ENCODE results near the gene TMEM53. TPM values are rescaled to one million over a fixed set of nuclear protein-coding genes. Genes with fewer than 3 reads are reported as not detected.

The TMEM53 gene
- total and polyA plus RNA-seq, 8 donors = 2.4 to 22.8 (median 7.0) TPM

DNA sequence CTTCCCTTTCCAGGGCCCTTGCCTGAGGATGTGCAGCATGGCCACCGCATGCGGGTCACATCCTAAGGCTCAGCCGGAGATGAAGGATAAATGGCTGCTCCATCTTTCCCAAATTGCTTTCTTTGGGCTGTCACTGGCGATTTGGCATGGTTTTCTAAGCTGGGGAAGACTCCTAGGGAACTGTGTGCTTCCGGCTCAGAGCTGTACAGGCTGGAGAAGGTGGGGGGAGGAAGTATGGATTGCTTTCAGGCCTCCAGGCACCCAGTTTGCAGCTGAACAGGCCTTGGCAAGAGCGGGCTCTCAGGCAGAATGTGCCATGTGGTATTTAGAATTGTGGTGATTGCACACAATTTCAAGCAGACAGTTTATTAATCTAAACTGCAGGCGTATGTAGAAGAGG is 48.9 kb downstream of the TMEM53 start:
- no peak for DNase-seq
- H3K4me3 ChIP-seq = no peak overlapping the region
- H3K9me3 ChIP-seq = no peaks in the 10 kb centered on the region
- H3K27me3 ChIP-seq = no peaks in the 10 kb centered on the region
- H3K36me3 ChIP-seq = no peaks in the 10 kb centered on the region
- no peak overlapping the region for H3K27ac ChIP-seq
- TF ChIP-seq EP300 (IDR thresholded peaks at IDR 0.05) = no peak
- no peak for TF ChIP-seq POLR2AphosphoS5 (IDR thresholded peaks at IDR 0.05)
- TF ChIP-seq POLR2A (IDR thresholded peaks at IDR 0.05) = no peak
- TF ChIP-seq, protein P1, sequence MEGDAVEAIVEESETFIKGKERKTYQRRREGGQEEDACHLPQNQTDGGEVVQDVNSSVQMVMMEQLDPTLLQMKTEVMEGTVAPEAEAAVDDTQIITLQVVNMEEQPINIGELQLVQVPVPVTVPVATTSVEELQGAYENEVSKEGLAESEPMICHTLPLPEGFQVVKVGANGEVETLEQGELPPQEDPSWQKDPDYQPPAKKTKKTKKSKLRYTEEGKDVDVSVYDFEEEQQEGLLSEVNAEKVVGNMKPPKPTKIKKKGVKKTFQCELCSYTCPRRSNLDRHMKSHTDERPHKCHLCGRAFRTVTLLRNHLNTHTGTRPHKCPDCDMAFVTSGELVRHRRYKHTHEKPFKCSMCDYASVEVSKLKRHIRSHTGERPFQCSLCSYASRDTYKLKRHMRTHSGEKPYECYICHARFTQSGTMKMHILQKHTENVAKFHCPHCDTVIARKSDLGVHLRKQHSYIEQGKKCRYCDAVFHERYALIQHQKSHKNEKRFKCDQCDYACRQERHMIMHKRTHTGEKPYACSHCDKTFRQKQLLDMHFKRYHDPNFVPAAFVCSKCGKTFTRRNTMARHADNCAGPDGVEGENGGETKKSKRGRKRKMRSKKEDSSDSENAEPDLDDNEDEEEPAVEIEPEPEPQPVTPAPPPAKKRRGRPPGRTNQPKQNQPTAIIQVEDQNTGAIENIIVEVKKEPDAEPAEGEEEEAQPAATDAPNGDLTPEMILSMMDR (IDR thresholded peaks at IDR 0.05) = no peak
- intact Hi-C loops (cut with DNase I; ENCODE audit: low total_unique reads) = no loop called here
- WGBS, 5 donors = 74 to 88% (median 86%) methylated on average over 5 to 7 of the region's 7 CpGs
- no peaks in the 10 kb centered on the region for H3K4me1 ChIP-seq

DNA sequence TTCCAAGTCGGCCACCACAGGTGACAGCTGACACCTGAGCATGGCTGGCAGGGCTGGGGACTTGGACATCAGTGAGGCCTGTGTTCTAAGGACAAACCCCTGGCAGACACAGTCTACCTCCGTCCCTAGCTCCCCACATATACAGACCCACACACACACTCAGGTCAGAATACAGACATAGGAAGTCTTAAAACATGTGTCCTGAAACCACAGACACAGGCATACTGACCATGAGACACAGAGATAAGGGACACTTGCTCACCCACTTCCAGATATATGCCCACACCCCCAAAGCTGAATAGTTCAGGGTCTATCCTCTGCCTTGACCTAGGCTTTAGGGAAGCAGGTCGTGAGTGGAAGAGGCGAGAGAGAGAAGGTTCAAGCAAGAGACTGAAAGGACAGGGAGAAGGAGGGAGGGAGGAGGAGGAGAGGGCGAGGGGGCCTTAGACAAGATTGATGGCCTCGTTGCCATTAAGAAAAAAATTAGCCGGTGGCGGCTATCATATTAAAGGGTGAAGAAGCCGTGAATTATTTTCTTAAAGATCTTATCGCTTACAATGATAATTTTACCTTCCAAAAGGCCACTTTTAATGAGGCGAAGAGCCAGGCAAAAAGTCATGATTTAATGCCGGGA is 49.9 kb downstream of the TMEM53 start:
- Histone ChIP-seq H3K4me3 (no peak overlapping the region), H3K9me3 (no peaks in the 10 kb centered on the region), H3K27me3 (no peaks in the 10 kb centered on the region), H3K36me3 (no peaks in the 10 kb centered on the region), H3K27ac (no peak overlapping the region), H3K4me1 (no peaks in the 10 kb centered on the region)
- TF ChIP-seq, protein P1 (IDR thresholded peaks at IDR 0.05) = no peak
- no peak for TF ChIP-seq POLR2AphosphoS5 (IDR thresholded peaks at IDR 0.05)
- TF ChIP-seq POLR2A (IDR thresholded peaks at IDR 0.05) = no peak
- TF ChIP-seq EP300 (IDR thresholded peaks at IDR 0.05) = no peak
- WGBS, 5 donors = 84 to 88% (median 86%) methylated on average over 11 to 12 of the region's 12 CpGs
- intact Hi-C loops (cut with DNase I; ENCODE audit: low total_unique reads) = no loop called here
- no peak for DNase-seq

DNA sequence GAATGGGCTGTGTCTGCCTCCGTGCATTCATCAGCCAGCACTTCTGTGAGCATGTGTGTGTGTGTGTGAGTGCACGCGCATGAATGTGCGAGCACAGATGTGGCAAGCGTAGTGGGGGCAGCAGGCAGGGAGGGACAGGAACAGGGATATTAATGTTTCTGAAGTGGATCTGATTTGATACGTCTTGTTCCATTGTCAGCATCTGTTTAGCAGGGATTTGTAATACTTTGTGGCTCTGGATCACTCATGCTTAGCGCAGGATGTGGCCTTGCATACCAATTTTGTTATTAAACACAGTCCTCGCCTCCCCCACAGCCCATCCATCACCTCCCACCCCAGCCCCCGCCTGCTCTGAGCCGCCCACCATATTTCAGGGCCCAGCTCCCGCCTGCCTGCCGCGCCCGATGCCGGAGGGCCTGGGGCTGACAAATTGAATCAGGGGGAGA is 52.4 kb downstream of the TMEM53 start:
- Histone ChIP-seq H3K36me3 (no peaks in the 10 kb centered on the region), H3K4me3 (no peak overlapping the region), H3K4me1 (peaks cover 6 to 11% (median 8%) of the 10 kb centered on the region in 4 donors), H3K9me3 (no peaks in the 10 kb centered on the region), H3K27ac (no peak overlapping the region), H3K27me3 (peaks cover 0 to 16% (median 9%) of the 10 kb centered on the region in 3 donors)
- WGBS, 5 donors = 86 to 92% (median 88%) methylated on average over 15 of the region's 15 CpGs
- no peak for DNase-seq
- TF ChIP-seq POLR2A (IDR thresholded peaks at IDR 0.05) (no peak), EP300 (IDR thresholded peaks at IDR 0.05) (no peak), POLR2AphosphoS5 (IDR thresholded peaks at IDR 0.05) (no peak)
- intact Hi-C loops (cut with DNase I; ENCODE audit: low total_unique reads) = no loop called here

DNA sequence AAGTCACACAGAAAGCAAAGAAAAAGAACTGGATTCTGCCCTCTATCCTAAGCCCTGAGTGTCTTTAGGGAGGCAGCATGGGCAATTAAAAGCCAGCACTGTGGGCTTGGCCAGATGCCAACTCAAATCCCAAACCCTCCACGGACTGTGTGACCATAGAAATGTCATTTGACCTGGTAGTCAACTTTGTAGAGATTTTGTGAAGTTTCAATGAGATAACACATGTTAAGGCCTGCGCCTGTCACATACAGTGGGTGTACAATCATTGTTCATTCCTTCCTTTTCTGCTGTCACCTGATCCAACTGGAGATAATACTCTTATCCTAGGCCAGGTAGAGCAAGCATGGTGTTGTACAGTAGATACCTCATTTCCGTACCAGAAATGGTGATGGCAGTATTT is 54.2 kb downstream of the TMEM53 start:
- no peak overlapping the region for H3K27ac ChIP-seq
- peaks cover 7 to 14% (median 12%) of the 10 kb centered on the region in 4 donors for H3K4me1 ChIP-seq
- 61 to 72% (median 61%) methylated on average over 3 of the region's 3 CpGs for WGBS, 5 donors
- intact Hi-C loops (cut with DNase I; ENCODE audit: low total_unique reads) = no loop called here
- peaks cover 0 to 31% (median 18%) of the 10 kb centered on the region in 3 donors for H3K27me3 ChIP-seq
- TF ChIP-seq EP300 (IDR thresholded peaks at IDR 0.05) = no peak
- no peak for TF ChIP-seq POLR2A (IDR thresholded peaks at IDR 0.05)
- TF ChIP-seq POLR2AphosphoS5 (IDR thresholded peaks at IDR 0.05) = no peak
- TF ChIP-seq, protein P1 (IDR thresholded peaks at IDR 0.05) = no peak
- H3K9me3 ChIP-seq = no peaks in the 10 kb centered on the region
- no peaks in the 10 kb centered on the region for H3K36me3 ChIP-seq
- DNase-seq = no peak
- no peak overlapping the region for H3K4me3 ChIP-seq

Measured in stomach (tissue), 9 donors.